ENCODE data around the gene TRIM32. TPM values are rescaled to one million over a fixed set of nuclear protein-coding genes. Genes with fewer than 3 reads are reported as not detected.

TRIM32 gene, protein sequence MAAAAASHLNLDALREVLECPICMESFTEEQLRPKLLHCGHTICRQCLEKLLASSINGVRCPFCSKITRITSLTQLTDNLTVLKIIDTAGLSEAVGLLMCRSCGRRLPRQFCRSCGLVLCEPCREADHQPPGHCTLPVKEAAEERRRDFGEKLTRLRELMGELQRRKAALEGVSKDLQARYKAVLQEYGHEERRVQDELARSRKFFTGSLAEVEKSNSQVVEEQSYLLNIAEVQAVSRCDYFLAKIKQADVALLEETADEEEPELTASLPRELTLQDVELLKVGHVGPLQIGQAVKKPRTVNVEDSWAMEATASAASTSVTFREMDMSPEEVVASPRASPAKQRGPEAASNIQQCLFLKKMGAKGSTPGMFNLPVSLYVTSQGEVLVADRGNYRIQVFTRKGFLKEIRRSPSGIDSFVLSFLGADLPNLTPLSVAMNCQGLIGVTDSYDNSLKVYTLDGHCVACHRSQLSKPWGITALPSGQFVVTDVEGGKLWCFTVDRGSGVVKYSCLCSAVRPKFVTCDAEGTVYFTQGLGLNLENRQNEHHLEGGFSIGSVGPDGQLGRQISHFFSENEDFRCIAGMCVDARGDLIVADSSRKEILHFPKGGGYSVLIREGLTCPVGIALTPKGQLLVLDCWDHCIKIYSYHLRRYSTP
- total RNA-seq (2022) (17.8 and 18.8 TPM in 2 replicates), Bru-seq, nascent RNA (percentile 80 among the genes with signal in this experiment), BruChase-seq, experiment 1, labeled RNA remaining after a 6-hour chase (percentile 67 among the genes with signal in this experiment), BruChase-seq, experiment 2, labeled RNA remaining after a 2-hour chase (percentile 87 among the genes with signal in this experiment)
- long read RNA-seq, transcript TRIM32-203 (2 exons, 3,717 nt) = minor isoform, 34 of 79 reads
- long read RNA-seq, transcript TRIM32-201 (2 exons, 3,688 nt) = major isoform, 40 of 79 reads
- long read RNA-seq, partial matches to known transcripts = 0 of 79 reads
- long read RNA-seq, other reads (novel, unspliced or antisense) = 3 of 79 reads

DNA sequence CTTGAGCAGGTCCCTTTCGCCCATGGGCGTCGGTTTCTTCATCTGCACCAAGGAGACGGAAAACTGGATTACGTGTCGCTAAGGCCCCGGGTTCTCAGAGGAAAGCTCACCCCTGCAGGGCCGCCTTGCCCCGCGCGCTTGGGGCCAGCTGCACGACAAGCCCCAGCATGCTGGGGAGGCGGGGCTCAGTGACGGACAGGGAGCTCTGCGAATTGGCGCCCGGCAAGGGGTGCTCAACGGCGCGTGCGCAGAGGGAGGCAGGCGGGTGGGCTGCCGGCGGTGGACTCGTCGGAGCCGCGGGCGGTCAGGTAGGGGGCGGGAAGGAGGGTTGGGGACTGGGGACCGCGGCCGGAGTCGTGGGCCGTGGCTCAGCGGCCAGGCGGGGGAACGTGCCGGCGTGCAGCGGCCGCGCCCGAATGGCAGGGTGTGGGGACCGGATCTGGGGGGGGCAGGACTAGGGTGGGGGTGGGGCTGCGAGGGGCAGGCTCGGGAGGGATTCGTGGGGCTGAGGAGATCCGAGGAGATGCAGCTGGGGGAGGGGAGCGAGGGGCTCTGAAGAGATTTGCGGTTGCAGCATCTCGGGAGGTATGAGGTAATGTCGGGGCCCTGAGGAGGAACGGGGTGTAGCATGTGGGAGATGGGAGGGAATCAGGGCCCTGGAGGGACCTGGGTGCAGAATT lies at the start of gene TRIM32:
TRIM32 (plus strand) TSS at position 232 of the 680 bp plus-strand sequence. CDS start 10,438 bp downstream, outside the sequence.
- Mint-ChIP-seq H3K9me3 (ENCODE audit: unreplicated experiment) (no peaks in the 10 kb centered on the region), H3K27ac (ENCODE audit: low read depth, unreplicated experiment) (peak within 1 kb of the TSS; percentile 84), H3K4me1 (ENCODE audit: insufficient read depth, unreplicated experiment) (peaks cover 39% of the 10 kb centered on the region), H3K27me3 (ENCODE audit: insufficient read depth, unreplicated experiment) (no peaks in the 10 kb centered on the region), H3K4me3 (ENCODE audit: unreplicated experiment) (peak within 1 kb of the TSS; percentile 87), H3K36me3 (ENCODE audit: insufficient read depth, unreplicated experiment) (no peaks in the 10 kb centered on the region)
- ChIA-PET CTCF (interaction anchor here (0.6 to 0.8 kb wide), 2 partner anchors 12 to 1584 kb away, joined by 3 read pairs; no protein-coding TSS in a partner anchor), POLR2A (interaction anchor here (0.5 to 1.4 kb wide), 7 partner anchors 10 to 1473 kb away, joined by 3 to 4 read pairs (median 3); no protein-coding TSS in a partner anchor)
- DNase-seq (ENCODE audit: unreplicated experiment) = peak; percentile 88
- no TSS peak for BruUV-seq (replicated peaks)
- intact Hi-C loops (cut with micrococcal nuclease) = no loop called here
- TF ChIP-seq, protein P1, sequence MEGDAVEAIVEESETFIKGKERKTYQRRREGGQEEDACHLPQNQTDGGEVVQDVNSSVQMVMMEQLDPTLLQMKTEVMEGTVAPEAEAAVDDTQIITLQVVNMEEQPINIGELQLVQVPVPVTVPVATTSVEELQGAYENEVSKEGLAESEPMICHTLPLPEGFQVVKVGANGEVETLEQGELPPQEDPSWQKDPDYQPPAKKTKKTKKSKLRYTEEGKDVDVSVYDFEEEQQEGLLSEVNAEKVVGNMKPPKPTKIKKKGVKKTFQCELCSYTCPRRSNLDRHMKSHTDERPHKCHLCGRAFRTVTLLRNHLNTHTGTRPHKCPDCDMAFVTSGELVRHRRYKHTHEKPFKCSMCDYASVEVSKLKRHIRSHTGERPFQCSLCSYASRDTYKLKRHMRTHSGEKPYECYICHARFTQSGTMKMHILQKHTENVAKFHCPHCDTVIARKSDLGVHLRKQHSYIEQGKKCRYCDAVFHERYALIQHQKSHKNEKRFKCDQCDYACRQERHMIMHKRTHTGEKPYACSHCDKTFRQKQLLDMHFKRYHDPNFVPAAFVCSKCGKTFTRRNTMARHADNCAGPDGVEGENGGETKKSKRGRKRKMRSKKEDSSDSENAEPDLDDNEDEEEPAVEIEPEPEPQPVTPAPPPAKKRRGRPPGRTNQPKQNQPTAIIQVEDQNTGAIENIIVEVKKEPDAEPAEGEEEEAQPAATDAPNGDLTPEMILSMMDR (IDR thresholded peaks at IDR 0.05; ENCODE audit: unreplicated experiment) = no peak

DNA sequence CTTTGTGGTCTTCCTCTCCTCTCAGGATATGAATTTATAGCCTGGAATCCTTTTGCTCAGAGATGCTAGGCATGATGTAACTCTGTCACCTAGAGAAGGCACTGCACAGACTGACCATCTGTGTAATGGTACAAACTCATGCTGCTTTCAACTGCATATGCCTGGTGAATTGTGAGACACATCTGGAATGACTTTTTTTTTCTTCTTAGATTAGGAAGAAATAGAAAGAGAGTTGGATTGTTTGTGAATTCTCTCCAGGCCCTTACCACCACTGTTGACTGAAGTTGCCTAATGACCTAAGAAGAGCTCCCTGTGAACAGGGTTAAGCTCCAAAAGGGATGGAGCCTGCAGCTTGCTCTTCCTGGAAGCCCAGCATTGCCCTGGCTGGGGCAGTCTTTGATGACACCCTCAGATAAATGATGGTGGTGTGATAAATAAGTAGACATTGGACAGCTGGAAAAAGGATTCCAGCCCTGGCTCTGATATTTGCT lies 47.8 kb upstream of the TRIM32 start:
- Mint-ChIP-seq H3K4me1 (ENCODE audit: insufficient read depth, unreplicated experiment) (no peaks in the 10 kb centered on the region), H3K9me3 (ENCODE audit: unreplicated experiment) (no peaks in the 10 kb centered on the region), H3K27ac (ENCODE audit: low read depth, unreplicated experiment) (no peak overlapping the region), H3K27me3 (ENCODE audit: insufficient read depth, unreplicated experiment) (no peaks in the 10 kb centered on the region), H3K4me3 (ENCODE audit: unreplicated experiment) (no peak overlapping the region), H3K36me3 (ENCODE audit: insufficient read depth, unreplicated experiment) (no peaks in the 10 kb centered on the region)
- CTCF ChIA-PET = interaction anchor here (0.5 kb wide), 1 partner anchor 176 kb away, joined by 4 read pairs; no protein-coding TSS in a partner anchor
- POLR2A ChIA-PET = interaction anchor here (1.0 kb wide), 1 partner anchor 695 kb away, joined by 3 read pairs; no protein-coding TSS in a partner anchor
- DNase-seq (ENCODE audit: unreplicated experiment) = no peak
- intact Hi-C loops (cut with micrococcal nuclease) = no loop called here
- BruUV-seq (replicated peaks) = no TSS peak
- TF ChIP-seq, protein P1 (IDR thresholded peaks at IDR 0.05; ENCODE audit: unreplicated experiment) = no peak

GRCh38 chr9:116641292-116642059 lies 45.6 kb upstream of the TRIM32 start:
- POLR2A ChIA-PET = interaction anchor here (0.6 to 0.8 kb wide), 3 partner anchors 70 to 650 kb away, joined by 3 read pairs; no protein-coding TSS in a partner anchor
- CTCF ChIA-PET = interaction anchor here (0.5 to 2.8 kb wide), 7 partner anchors 93 to 1057 kb away, joined by 3 to 18 read pairs (median 4); partner anchors contain the start of gene PAPPA
- H3K9me3 Mint-ChIP-seq (ENCODE audit: unreplicated experiment) = no peaks in the 10 kb centered on the region
- BruUV-seq (replicated peaks) = no TSS peak
- TF ChIP-seq, protein P1 (IDR thresholded peaks at IDR 0.05; ENCODE audit: unreplicated experiment) = no peak
- intact Hi-C loops (cut with micrococcal nuclease) = no loop called here
- no peaks in the 10 kb centered on the region for H3K27me3 Mint-ChIP-seq (ENCODE audit: insufficient read depth, unreplicated experiment)
- H3K36me3 Mint-ChIP-seq (ENCODE audit: insufficient read depth, unreplicated experiment) = no peaks in the 10 kb centered on the region
- no peak overlapping the region for H3K4me3 Mint-ChIP-seq (ENCODE audit: unreplicated experiment)
- peak; percentile 38 for DNase-seq (ENCODE audit: unreplicated experiment)
- no peaks in the 10 kb centered on the region for H3K4me1 Mint-ChIP-seq (ENCODE audit: insufficient read depth, unreplicated experiment)
- no peak overlapping the region for H3K27ac Mint-ChIP-seq (ENCODE audit: low read depth, unreplicated experiment)

Measured in MCF 10A (cell line).